ENCODE results near the gene PSAT1. TPM values are rescaled to one million over a fixed set of nuclear protein-coding genes. Genes with fewer than 3 reads are reported as not detected.
A peak's percentile ranks its signal among the peaks of the same experiment; 100 is the strongest.

Gene PSAT1
- total and polyA plus RNA-seq, 2 of the 13 experiments (the other 11 are each of a cell fraction or from before 2014, with no cell fraction given) = 135 to 229 TPM

DNA sequence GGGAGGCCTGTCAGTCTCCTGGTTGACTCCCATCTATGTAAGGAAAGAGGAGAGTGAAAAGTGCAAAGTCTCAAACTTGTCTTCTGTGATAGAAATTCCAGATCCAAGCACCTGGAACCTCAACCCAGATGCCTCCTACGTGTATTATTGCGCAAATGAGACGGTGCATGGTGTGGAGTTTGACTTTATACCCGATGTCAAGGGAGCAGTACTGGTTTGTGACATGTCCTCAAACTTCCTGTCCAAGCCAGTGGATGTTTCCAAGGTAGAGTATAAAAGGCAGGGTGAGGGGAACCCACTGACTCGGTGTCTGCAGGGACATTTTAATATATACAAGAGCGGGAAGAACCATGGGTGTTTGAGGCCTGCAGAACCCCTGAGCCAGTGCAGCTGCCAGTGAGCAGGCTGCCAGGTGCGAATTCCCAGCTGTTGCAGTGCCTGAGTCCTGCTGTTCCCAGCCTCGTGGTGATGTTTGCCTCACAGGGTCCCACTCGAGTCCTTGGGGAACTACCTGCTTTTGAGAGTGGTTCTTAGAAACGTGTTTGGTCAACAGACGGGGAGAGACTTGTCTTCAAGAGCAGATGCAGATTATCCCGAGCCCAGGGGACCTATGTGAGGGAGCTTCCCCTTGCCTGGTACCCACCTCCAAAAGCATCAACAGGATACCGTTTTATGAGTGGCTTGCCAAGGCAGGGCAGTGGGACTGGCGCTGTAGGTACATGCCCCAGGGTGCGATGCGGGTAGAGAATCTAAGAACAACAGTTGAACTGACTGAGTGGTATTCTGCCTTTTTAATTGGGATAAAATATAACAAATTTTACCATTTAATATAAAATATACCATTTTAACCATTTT lies 9.5 kb downstream of the PSAT1 start (continued):
- TF ChIP-seq, protein P1, sequence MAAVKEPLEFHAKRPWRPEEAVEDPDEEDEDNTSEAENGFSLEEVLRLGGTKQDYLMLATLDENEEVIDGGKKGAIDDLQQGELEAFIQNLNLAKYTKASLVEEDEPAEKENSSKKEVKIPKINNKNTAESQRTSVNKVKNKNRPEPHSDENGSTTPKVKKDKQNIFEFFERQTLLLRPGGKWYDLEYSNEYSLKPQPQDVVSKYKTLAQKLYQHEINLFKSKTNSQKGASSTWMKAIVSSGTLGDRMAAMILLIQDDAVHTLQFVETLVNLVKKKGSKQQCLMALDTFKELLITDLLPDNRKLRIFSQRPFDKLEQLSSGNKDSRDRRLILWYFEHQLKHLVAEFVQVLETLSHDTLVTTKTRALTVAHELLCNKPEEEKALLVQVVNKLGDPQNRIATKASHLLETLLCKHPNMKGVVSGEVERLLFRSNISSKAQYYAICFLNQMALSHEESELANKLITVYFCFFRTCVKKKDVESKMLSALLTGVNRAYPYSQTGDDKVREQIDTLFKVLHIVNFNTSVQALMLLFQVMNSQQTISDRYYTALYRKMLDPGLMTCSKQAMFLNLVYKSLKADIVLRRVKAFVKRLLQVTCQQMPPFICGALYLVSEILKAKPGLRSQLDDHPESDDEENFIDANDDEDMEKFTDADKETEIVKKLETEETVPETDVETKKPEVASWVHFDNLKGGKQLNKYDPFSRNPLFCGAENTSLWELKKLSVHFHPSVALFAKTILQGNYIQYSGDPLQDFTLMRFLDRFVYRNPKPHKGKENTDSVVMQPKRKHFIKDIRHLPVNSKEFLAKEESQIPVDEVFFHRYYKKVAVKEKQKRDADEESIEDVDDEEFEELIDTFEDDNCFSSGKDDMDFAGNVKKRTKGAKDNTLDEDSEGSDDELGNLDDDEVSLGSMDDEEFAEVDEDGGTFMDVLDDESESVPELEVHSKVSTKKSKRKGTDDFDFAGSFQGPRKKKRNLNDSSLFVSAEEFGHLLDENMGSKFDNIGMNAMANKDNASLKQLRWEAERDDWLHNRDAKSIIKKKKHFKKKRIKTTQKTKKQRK (IDR thresholded peaks at IDR 0.05; ENCODE audit: low read length) = no peak
- TF ChIP-seq MTA1 (CRISPR knock-in tag; IDR thresholded peaks at IDR 0.05; ENCODE audit: borderline replicate concordance) (no peak), POLR2A (IDR thresholded peaks at IDR 0.05; ENCODE audit: insufficient read depth in 1 of 2, low read depth in 2 of 2, low read length in 2 of 2) (peak in 1 of 2 experiments; percentile 37; a peak in 1 of 4 replicates), SSRP1 (CRISPR knock-in tag; IDR thresholded peaks at IDR 0.05) (peak; percentile 67; the same call in 1 of the 2 replicates), TSC22D2 (CRISPR knock-in tag; IDR thresholded peaks at IDR 0.05; ENCODE audit: borderline replicate concordance) (no peak), BRD4 (CRISPR knock-in tag; IDR thresholded peaks at IDR 0.05) (no peak), CCDC6 (CRISPR knock-in tag; IDR thresholded peaks at IDR 0.05) (0 out of 2 replicates have a peak, but pooled peaks have one; percentile 18), ZNF766 (CRISPR knock-in tag; IDR thresholded peaks at IDR 0.05; ENCODE audit: borderline replicate concordance) (no peak), PAX8 (CRISPR knock-in tag; IDR thresholded peaks at IDR 0.05; ENCODE audit: borderline replicate concordance) (no peak), SMAD9 (CRISPR knock-in tag; IDR thresholded peaks at IDR 0.05) (no peak), GTF2F1 (IDR thresholded peaks at IDR 0.05; ENCODE audit: low read length) (no peak), RBFOX2 (IDR thresholded peaks at IDR 0.05; ENCODE audit: low read depth, low read length) (peak; percentile 65; the same call in 1 of the 2 replicates), GTF3A (CRISPR knock-in tag; conservative IDR thresholded peaks at IDR 0.05) (no peak), ZBTB42 (CRISPR knock-in tag; IDR thresholded peaks at IDR 0.05) (no peak), MAFF (IDR thresholded peaks at IDR 0.05; ENCODE audit: low read depth, low read length) (no peak), SCMH1 (CRISPR knock-in tag; IDR thresholded peaks at IDR 0.05; ENCODE audit: borderline replicate concordance) (no peak), NFE2 (CRISPR knock-in tag; IDR thresholded peaks at IDR 0.05) (no peak), SATB2 (CRISPR knock-in tag; IDR thresholded peaks at IDR 0.05) (no peak), RBM22 (optimal IDR thresholded peaks at IDR 0.05; ENCODE audit: low read length) (peak; percentile 21), CEBPB (IDR thresholded peaks at IDR 0.05; ENCODE audit: borderline replicate concordance, low read depth, low read length) (peak; percentile 52), ZNF34 (CRISPR knock-in tag; IDR thresholded peaks at IDR 0.05; ENCODE audit: borderline replicate concordance) (no peak), ZNF777 (CRISPR knock-in tag; IDR thresholded peaks at IDR 0.05) (no peak)
- TF ChIP-seq, protein P2, sequence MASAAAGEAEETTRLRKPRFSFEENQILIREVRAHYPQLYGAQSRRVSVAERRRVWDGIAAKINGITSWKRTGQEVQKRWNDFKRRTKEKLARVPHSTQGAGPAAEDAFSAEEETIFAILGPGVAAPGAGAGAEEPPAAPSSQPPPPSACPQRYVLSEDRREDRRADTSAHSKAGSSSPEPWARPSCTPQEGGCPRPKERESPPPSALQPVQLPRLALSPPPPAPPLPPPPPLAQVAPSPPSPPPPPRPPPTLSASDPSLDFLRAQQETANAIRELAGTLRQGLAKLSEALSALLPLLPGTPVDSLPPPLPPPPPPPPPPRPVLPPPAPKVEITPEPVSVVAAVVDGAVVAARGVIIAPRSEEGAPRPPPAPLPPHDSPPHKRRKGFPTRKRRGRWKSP (CRISPR knock-in tag; IDR thresholded peaks at IDR 0.05) = no peak
- TF ChIP-seq, protein P3, sequence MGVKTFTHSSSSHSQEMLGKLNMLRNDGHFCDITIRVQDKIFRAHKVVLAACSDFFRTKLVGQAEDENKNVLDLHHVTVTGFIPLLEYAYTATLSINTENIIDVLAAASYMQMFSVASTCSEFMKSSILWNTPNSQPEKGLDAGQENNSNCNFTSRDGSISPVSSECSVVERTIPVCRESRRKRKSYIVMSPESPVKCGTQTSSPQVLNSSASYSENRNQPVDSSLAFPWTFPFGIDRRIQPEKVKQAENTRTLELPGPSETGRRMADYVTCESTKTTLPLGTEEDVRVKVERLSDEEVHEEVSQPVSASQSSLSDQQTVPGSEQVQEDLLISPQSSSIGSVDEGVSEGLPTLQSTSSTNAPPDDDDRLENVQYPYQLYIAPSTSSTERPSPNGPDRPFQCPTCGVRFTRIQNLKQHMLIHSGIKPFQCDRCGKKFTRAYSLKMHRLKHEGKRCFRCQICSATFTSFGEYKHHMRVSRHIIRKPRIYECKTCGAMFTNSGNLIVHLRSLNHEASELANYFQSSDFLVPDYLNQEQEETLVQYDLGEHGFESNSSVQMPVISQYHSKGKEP (CRISPR knock-in tag; IDR thresholded peaks at IDR 0.05) = no peak
- TF ChIP-seq, protein P4, sequence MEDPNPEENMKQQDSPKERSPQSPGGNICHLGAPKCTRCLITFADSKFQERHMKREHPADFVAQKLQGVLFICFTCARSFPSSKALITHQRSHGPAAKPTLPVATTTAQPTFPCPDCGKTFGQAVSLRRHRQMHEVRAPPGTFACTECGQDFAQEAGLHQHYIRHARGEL (CRISPR knock-in tag; IDR thresholded peaks at IDR 0.05) = no peak

All from HepG2 (cell line).